K562 treated with DMSO at 1 percent for 4 hours (cell line): Measurements from ENCODE around the gene OR2M4. TPM values are rescaled to one million over a fixed set of nuclear protein-coding genes. Genes with fewer than 3 reads are reported as not detected.

Source experiments
- total RNA-seq: library from RNA; unstranded; fragments of 300-600 nt; gene quantifications from 2 replicates; pipeline ENCODE4 v1.2.3, GENCODE V29; 2022; ENCODE audit not compliant: insufficient read depth

Gene OR2M4, protein sequence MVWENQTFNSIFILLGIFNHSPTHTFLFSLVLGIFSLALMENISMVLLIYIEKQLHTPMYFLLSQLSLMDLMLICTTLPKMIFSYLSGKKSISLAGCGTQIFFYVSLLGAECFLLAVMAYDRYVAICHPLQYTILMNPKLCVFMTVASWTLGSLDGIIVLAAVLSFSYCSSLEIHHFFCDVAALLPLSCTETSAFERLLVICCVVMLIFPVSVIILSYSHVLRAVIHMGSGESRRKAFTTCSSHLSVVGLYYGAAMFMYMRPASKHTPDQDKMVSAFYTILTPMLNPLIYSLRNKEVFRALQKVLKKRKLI
- total RNA-seq: not detected in 2 replicates

DNA sequence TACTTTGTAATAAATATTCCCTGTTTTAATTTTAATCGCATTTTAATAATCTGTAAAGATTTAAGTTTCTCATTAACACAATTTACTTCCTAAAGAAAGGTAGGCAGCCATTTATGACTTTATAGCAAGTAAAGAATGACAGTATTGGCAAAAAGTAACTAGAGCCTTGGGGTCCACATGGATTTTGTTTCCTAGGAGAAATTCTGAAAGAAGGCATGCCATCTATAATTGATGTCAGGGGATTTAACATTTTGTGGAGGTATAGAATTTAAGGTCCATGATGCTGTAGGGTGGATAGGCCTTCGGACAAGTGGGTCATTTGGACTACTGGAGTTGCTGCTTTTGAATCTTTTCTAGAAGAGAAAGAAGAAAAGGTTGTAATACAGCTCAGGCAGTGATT lies at the start of gene OR2M4:
Gene OR2M4, plus strand, starts transcription at position 301 of the 400 bp plus-strand sequence. CDS start 7,512 bp downstream, outside the sequence.

DNA sequence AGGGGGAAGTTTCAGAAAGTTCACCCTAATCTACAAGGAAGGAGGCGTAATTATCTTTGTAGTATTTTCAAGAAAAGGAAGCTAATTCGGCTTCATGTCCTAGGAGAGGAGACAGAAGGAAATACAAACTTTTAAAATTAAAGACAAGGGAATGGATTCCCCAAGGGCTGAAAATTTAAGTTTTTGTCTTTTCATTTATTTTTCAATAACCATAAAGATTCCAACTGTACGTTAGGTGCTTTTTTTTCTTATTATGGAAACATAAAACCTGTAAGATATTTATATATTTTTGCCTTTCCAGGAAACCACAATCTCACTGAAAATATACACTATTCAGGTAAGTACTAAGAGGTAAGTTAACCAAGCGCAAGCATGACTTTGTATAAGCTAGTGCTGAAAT lies 34.3 kb upstream of the OR2M4 start, which contains the start of gene OR2M3:
Gene OR2M3, plus strand, starts transcription at position 301 of the 400 bp plus-strand sequence. CDS start 5,803 bp downstream, outside the sequence.

DNA sequence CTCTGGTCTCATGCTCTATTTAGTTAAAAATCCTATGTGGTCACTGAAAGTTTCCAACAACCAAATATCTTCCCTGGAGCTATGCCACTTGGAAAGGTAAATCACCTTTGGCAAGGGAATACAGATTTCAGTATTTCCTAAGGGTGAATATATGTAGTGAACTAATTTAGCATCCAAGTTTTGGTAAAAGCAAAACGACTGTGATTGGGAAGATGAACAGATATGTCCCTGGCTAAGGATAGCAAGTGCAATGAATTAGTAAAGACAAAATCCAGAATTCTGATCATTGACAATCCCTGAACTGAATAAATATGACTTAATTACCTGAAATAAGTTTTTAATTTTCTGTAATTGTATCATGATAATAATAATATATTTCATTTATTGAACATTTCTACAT lies 46.7 kb downstream of the OR2M4 start, which contains the start of gene OR2T33:
Gene OR2T33, minus strand, starts transcription at position 101 of the 400 bp plus-strand sequence. CDS start 4,162 bp downstream, outside the sequence.

Other genes starting within 250 kb of the OR2M4 start
- gene OR2L5, start 217.8 kb upstream of the OR2M4 start, total RNA-seq: not detected in 2 replicates
- not detected in 2 replicates for gene OR2L2, start 201.3 kb upstream of the OR2M4 start, total RNA-seq
- gene OR2L3, start 184.6 kb upstream of the OR2M4 start, total RNA-seq: not detected in 2 replicates
- gene OR2L13, start 136.2 kb upstream of the OR2M4 start, total RNA-seq: not detected in 2 replicates
- not detected in 2 replicates for gene OR2M5, start 86.3 kb upstream of the OR2M4 start, total RNA-seq
- gene OR2M2, start 56.6 kb upstream of the OR2M4 start, total RNA-seq: not detected in 2 replicates
- not detected in 2 replicates for gene OR2M3, start 34.2 kb upstream of the OR2M4 start, total RNA-seq
- gene OR2T33, start 46.6 kb downstream of the OR2M4 start, total RNA-seq: not detected in 2 replicates
- gene OR2T12, start 72.0 kb downstream of the OR2M4 start, total RNA-seq: not detected in 2 replicates
- gene OR2M7, start 93.2 kb downstream of the OR2M4 start, total RNA-seq: not detected in 2 replicates
- not detected in 2 replicates for gene OR14C36, start 117.4 kb downstream of the OR2M4 start, total RNA-seq
- gene OR2T4, start 130.2 kb downstream of the OR2M4 start, total RNA-seq: not detected in 2 replicates
- gene OR2T6, start 144.3 kb downstream of the OR2M4 start, total RNA-seq: not detected in 2 replicates
- gene OR2T1, start 171.6 kb downstream of the OR2M4 start, total RNA-seq: not detected in 2 replicates
- gene OR2T2, start 214.2 kb downstream of the OR2M4 start, total RNA-seq: not detected in 2 replicates
- gene OR2T3, start 241.9 kb downstream of the OR2M4 start, total RNA-seq: not detected in 2 replicates